Urinary bladder (tissue), 4 donors: ENCODE data around the gene DPM1. TPM values are rescaled to one million over a fixed set of nuclear protein-coding genes. Genes with fewer than 3 reads are reported as not detected.

ENCODE experiments used
- DNase-seq: peaks from one replicate; pipeline ENCODE4 v3.0.0-alpha.2; 2015; ENCODE audit errors: extremely low spot score
- H3K27ac ChIP-seq: one replicate; pipeline ENCODE4 v1.5.1; 2013; ENCODE audit warnings: low read depth, mild to moderate bottlenecking, moderate library complexity
- H3K36me3 ChIP-seq: one replicate; pipeline ENCODE4 v1.6.1; 2013; ENCODE audit warnings: mild to moderate bottlenecking, moderate library complexity; ENCODE audit not compliant: insufficient read depth
- H3K4me1 ChIP-seq: one replicate; pipeline ENCODE4 v1.6.1; 2013; ENCODE audit warnings: mild to moderate bottlenecking, moderate library complexity; ENCODE audit not compliant: insufficient read depth
- H3K4me3 ChIP-seq: one replicate; pipeline ENCODE4 v1.5.1; 2013; ENCODE audit warnings: low read depth, low read length
- WGBS: extraction: QIAGEN DNeasy Blood & Tissue Kit; methylation state at CpG from one replicate; pipeline ENCODE4 v1.1.7; 2013; 5-methylcytosine and 5-hydroxymethylcytosine counted together
- polyA plus RNA-seq: library from polyadenylated mRNA; stranded (reverse); fragments of 200-250 nt; gene quantifications from one replicate; pipeline ENCODE4 v1.2.3, GENCODE V29; 2013
- total RNA-seq: library from RNA; depleted of rRNA; stranded (reverse); fragments of >200 nt; gene quantifications from one replicate; pipeline ENCODE4 v1.2.3, GENCODE V29; 2014
- donor health status: healthy with polysubstance abuse.
- donor health status: healthy.

The DPM1 gene
- total and polyA plus RNA-seq, 2 donors: 56.3 TPM

- Histone ChIP-seq H3K36me3 (no peaks in the 10 kb centered on the region), H3K4me1 (peaks cover 2% of the 10 kb centered on the region), H3K27ac (no peak overlapping the region), H3K4me3 (no peak overlapping the region)
- DNase-seq: no peak
- WGBS: 54% methylated on average over 2 of the region's 2 CpGs
Observed at GRCh38 chr20:50913690-50914375, 44.5 kb downstream of the DPM1 start.

GRCh38 chr20:50911716-50912115 lies 46.6 kb downstream of the DPM1 start:
- Histone ChIP-seq H3K4me3 (no peak overlapping the region), H3K36me3 (no peaks in the 10 kb centered on the region), H3K4me1 (peaks cover 2% of the 10 kb centered on the region), H3K27ac (no peak overlapping the region)
- no peak for DNase-seq
- WGBS: 37% methylated on average over 1 of the region's 1 CpG

- no peak for DNase-seq
- Histone ChIP-seq H3K4me1 (peaks cover 2% of the 10 kb centered on the region), H3K27ac (no peak overlapping the region), H3K4me3 (no peak overlapping the region), H3K36me3 (no peaks in the 10 kb centered on the region)
- 65% methylated on average over 3 of the region's 3 CpGs for WGBS
Observed at GRCh38 chr20:50911030-50911429, 47.3 kb downstream of the DPM1 start.

- Histone ChIP-seq H3K4me1 (no peaks in the 10 kb centered on the region), H3K4me3 (no peak overlapping the region), H3K36me3 (peaks cover under 1% of the 10 kb centered on the region), H3K27ac (no peak overlapping the region)
- WGBS: 92% methylated on average over 3 of the region's 3 CpGs
- no peak for DNase-seq
Observed at GRCh38 chr20:50909413-50909812, 48.9 kb downstream of the DPM1 start.

- no peak for DNase-seq
- Histone ChIP-seq H3K4me1 (no peaks in the 10 kb centered on the region), H3K4me3 (no peak overlapping the region), H3K36me3 (peaks cover 3% of the 10 kb centered on the region), H3K27ac (no peak overlapping the region)
- WGBS: 69% methylated on average over 6 of the region's 6 CpGs
Observed at GRCh38 chr20:50904067-50904570, 54.2 kb downstream of the DPM1 start.

- WGBS: 71% methylated on average over 8 of the region's 8 CpGs
- Histone ChIP-seq H3K27ac (no peak overlapping the region), H3K4me3 (no peak overlapping the region), H3K4me1 (no peaks in the 10 kb centered on the region), H3K36me3 (peaks cover 3% of the 10 kb centered on the region)
- DNase-seq: no peak
Observed at GRCh38 chr20:50903353-50904051, 54.8 kb downstream of the DPM1 start.

GRCh38 chr20:50901301-50901700 lies 57.0 kb downstream of the DPM1 start:
- Histone ChIP-seq H3K4me3 (no peak overlapping the region), H3K36me3 (peaks cover 3% of the 10 kb centered on the region), H3K4me1 (no peaks in the 10 kb centered on the region), H3K27ac (no peak overlapping the region)
- WGBS: 97% methylated on average over 1 of the region's 1 CpG
- DNase-seq: no peak

GRCh38 chr20:50900261-50900660 lies 58.1 kb downstream of the DPM1 start:
- Histone ChIP-seq H3K4me3 (no peak overlapping the region), H3K27ac (no peak overlapping the region), H3K4me1 (no peaks in the 10 kb centered on the region), H3K36me3 (peaks cover 3% of the 10 kb centered on the region)
- 93% methylated on average over 7 of the region's 7 CpGs for WGBS
- no peak for DNase-seq

- 83% methylated on average over 1 of the region's 1 CpG for WGBS
- Histone ChIP-seq H3K4me3 (no peak overlapping the region), H3K4me1 (no peaks in the 10 kb centered on the region), H3K27ac (no peak overlapping the region), H3K36me3 (no peaks in the 10 kb centered on the region)
- no peak for DNase-seq
Observed at GRCh38 chr20:50898475-50898874, 59.9 kb downstream of the DPM1 start.

GRCh38 chr20:50895111-50895830 lies 63.1 kb downstream of the DPM1 start:
- no peak for DNase-seq
- H3K27ac ChIP-seq: no peak overlapping the region
- 95% methylated on average over 8 of the region's 8 CpGs for WGBS
- H3K36me3 ChIP-seq: peaks cover 5% of the 10 kb centered on the region
- H3K4me3 ChIP-seq: no peak overlapping the region
- no peaks in the 10 kb centered on the region for H3K4me1 ChIP-seq

GRCh38 chr20:50893620-50894019 lies 64.7 kb downstream of the DPM1 start:
- WGBS: 96% methylated on average over 7 of the region's 7 CpGs
- no peaks in the 10 kb centered on the region for H3K4me1 ChIP-seq
- DNase-seq: no peak
- H3K4me3 ChIP-seq: no peak overlapping the region
- H3K36me3 ChIP-seq: peaks cover 7% of the 10 kb centered on the region
- H3K27ac ChIP-seq: no peak overlapping the region

GRCh38 chr20:50892394-50892793 lies 65.9 kb downstream of the DPM1 start:
- peaks cover 7% of the 10 kb centered on the region for H3K36me3 ChIP-seq

GRCh38 chr20:50891138-50891537 lies 67.2 kb downstream of the DPM1 start:
- peaks cover 7% of the 10 kb centered on the region for H3K36me3 ChIP-seq

More at GRCh38 chr20:50892394-50892793, 65.9 kb downstream of the DPM1 start:
- Histone ChIP-seq H3K27ac (no peak overlapping the region), H3K4me1 (no peaks in the 10 kb centered on the region), H3K4me3 (no peak overlapping the region)
- 93% methylated on average over 8 of the region's 8 CpGs for WGBS
- DNase-seq: no peak

GRCh38 chr20:50887576-50887975 lies 70.8 kb downstream of the DPM1 start:
- peaks cover 7% of the 10 kb centered on the region for H3K36me3 ChIP-seq
- WGBS: 89% methylated on average over 3 of the region's 3 CpGs
- no peak overlapping the region for H3K27ac ChIP-seq

More at GRCh38 chr20:50891138-50891537, 67.2 kb downstream of the DPM1 start:
- DNase-seq: no peak
- Histone ChIP-seq H3K27ac (no peak overlapping the region), H3K4me3 (no peak overlapping the region), H3K4me1 (no peaks in the 10 kb centered on the region)
- 77% methylated on average over 5 of the region's 5 CpGs for WGBS

More at GRCh38 chr20:50887576-50887975, 70.8 kb downstream of the DPM1 start:
- Histone ChIP-seq H3K4me3 (no peak overlapping the region), H3K4me1 (no peaks in the 10 kb centered on the region)
- no peak for DNase-seq
